B cell (primary cell): ENCODE measurements around the gene FAM168B. TPM values are rescaled to one million over a fixed set of nuclear protein-coding genes. Genes with fewer than 3 reads are reported as not detected.
A peak's percentile ranks its signal among the peaks of the same experiment; 100 is the strongest.

Source experiments
- ATAC-seq: fragments of 200-7000 bp; cut with Tn5 transposase; one replicate; pipeline ENCODE4 v1.10.0; 2021; ENCODE audit warnings: low read depth, mild to moderate bottlenecking, moderate number of reproducible peaks, moderate library complexity
- CTCF ChIA-PET: fragments of 350-600 bp; sonication (Branson Sonifier 250); formaldehyde crosslinking; loops from one replicate; lab custom pipeline; 2021; ENCODE audit warnings: antibody characterized with exemption, inconsistent platforms; lab: Charles Lee
- POLR2A ChIA-PET: fragments of 350-600 bp; sonication (Branson Sonifier 250); formaldehyde crosslinking; loops from one replicate; lab custom pipeline; 2021; ENCODE audit warnings: antibody characterized with exemption; lab: Charles Lee
- DNase-seq: peaks from one replicate; pipeline ENCODE4 v3.0.0; 2013
- H2AFZ ChIP-seq: 2 replicates; pipeline ENCODE4 v1.6.1; 2012; ENCODE audit warnings: mild to moderate bottlenecking, low read depth, low read length; ENCODE audit not compliant: insufficient read depth, poor library complexity, severe bottlenecking
- H3K27ac ChIP-seq, 2 donors: 1 replicate in 1 of 2; 2 replicates in 1 of 2; pipeline ENCODE4 v1.5.1; 2012 to 2013; ENCODE audit warnings: low read length in 2 of 2, mild to moderate bottlenecking in 2 of 2, moderate library complexity in 1 of 2
- H3K27me3 ChIP-seq, 4 experiments: fragments of 200-600 bp in 1 of 4; sonication (generic) in 1 of 4; replicated peaks in 1 of 4; 1 replicate in 2 of 4; 2 replicates in 2 of 4; pipeline versions ENCODE4 v1.6.1 to v1.7.0; 2013 to 2016; ENCODE audit warnings: low read length in 3 of 4, mild to moderate bottlenecking in 2 of 4, mixed read lengths in 1 of 4, moderate library complexity in 1 of 4; ENCODE audit not compliant: insufficient read depth in 4 of 4, control insufficient read depth in 3 of 4; ENCODE audit errors: control extremely low read depth in 1 of 4
- H3K36me3 ChIP-seq, 2 experiments: replicated peaks in 1 of 2; 1 replicate in 1 of 2; 2 replicates in 1 of 2; pipeline versions ENCODE4 v1.6.1 to v1.7.1; 2013; ENCODE audit warnings: low read length in 1 of 2; ENCODE audit not compliant: insufficient read depth in 2 of 2, control insufficient read depth in 1 of 2; ENCODE audit errors: control extremely low read depth in 1 of 2, extremely low read depth in 1 of 2
- H3K4me1 ChIP-seq, 2 donors: fragments of 200-600 bp in 1 of 2; sonication (generic) in 1 of 2; 1 replicate in 1 of 2; 2 replicates in 1 of 2; pipeline versions ENCODE4 v1.5.1 to v1.6.1; 2013 to 2017; ENCODE audit warnings: low read length in 2 of 2; ENCODE audit not compliant: control insufficient read depth in 2 of 2, insufficient read depth in 2 of 2
- H3K4me2 ChIP-seq: replicated peaks from 2 replicates; pipeline ENCODE3; 2012; ENCODE audit warnings: mild to moderate bottlenecking, low read depth, low read length; ENCODE audit not compliant: poor library complexity, severe bottlenecking
- H3K4me3 ChIP-seq, 5 experiments: fragments of 200-600 bp in 1 of 5; sonication (generic) in 1 of 5; 1 replicate in 3 of 5; 2 replicates in 2 of 5; pipeline versions ENCODE4 v1.5.1 to v1.7.0; 2011 to 2016; ENCODE audit warnings: low read length in 4 of 5, mild to moderate bottlenecking in 4 of 5, low read depth in 2 of 5, control low read depth in 1 of 5, moderate library complexity in 1 of 5; ENCODE audit not compliant: insufficient read depth in 1 of 5; ENCODE audit errors: control extremely low read depth in 1 of 5, extremely low read depth in 1 of 5
- H3K79me2 ChIP-seq: fragments of 200-600 bp; sonication (generic); one replicate; pipeline ENCODE4 v1.6.0; 2016; ENCODE audit warnings: low read length; ENCODE audit not compliant: control insufficient read depth, insufficient read depth
- H3K9ac ChIP-seq: fragments of 200-600 bp; sonication (generic); 2 replicates; pipeline ENCODE4 v1.6.1; 2017; ENCODE audit warnings: mild to moderate bottlenecking, low read length, moderate library complexity
- H3K9me3 ChIP-seq, 3 donors: one replicate each; pipeline versions ENCODE4 v1.6.1 to v1.7.1; 2013; ENCODE audit warnings: low read length in 2 of 3; ENCODE audit not compliant: control insufficient read depth in 2 of 3, insufficient read depth in 1 of 3; ENCODE audit errors: control extremely low read depth in 1 of 3
- H4K20me1 ChIP-seq: 2 replicates; pipeline ENCODE4 v1.6.0; 2012; ENCODE audit warnings: mild to moderate bottlenecking, low read length; ENCODE audit not compliant: insufficient read depth, control insufficient read depth, poor library complexity, severe bottlenecking
- H3K27ac Mint-ChIP-seq: one replicate; pipeline ENCODE4 v1.8.0; 2021; ENCODE audit warnings: mixed read lengths
- H3K27me3 Mint-ChIP-seq: one replicate; pipeline ENCODE4 v1.8.0; 2021; ENCODE audit warnings: mixed read lengths
- H3K4me1 Mint-ChIP-seq: one replicate; pipeline ENCODE4 v1.8.0; 2021; ENCODE audit warnings: mixed read lengths
- H3K4me3 Mint-ChIP-seq: one replicate; pipeline ENCODE4 v1.8.0; 2021; ENCODE audit warnings: mixed read lengths
- H3K9me3 Mint-ChIP-seq: one replicate; pipeline ENCODE4 v1.8.0; 2022; ENCODE audit warnings: mixed read lengths; ENCODE audit not compliant: insufficient read depth
- CTCF ChIP-seq: fragments of 200-600 bp; IDR thresholded peaks from one replicate; pipeline ENCODE4 v1.8.0; 2022; ENCODE audit warnings: antibody characterized with exemption, mild to moderate bottlenecking
- EZH2 ChIP-seq: IDR thresholded peaks from 2 replicates; pipeline ENCODE4 v1.6.1; 2012; ENCODE audit warnings: borderline replicate concordance, low read depth, mild to moderate bottlenecking, moderate library complexity, low read length; ENCODE audit not compliant: insufficient read depth, poor library complexity, severe bottlenecking
- whole genome bisulfite sequencing: methylation state at CpG from one replicate; pipeline ENCODE4 v1.1.5; 2013; ENCODE audit warnings: missing lambda C conversion rate; ENCODE audit not compliant: insufficient coverage; 5-methylcytosine and 5-hydroxymethylcytosine counted together
- intact Hi-C: fragments of 100-400 bp; cut with micrococcal nuclease; formaldehyde crosslinking; loops from one replicate; pipeline ENCODE4 v1.10.0; 2022
- polyA plus RNA-seq: library from polyadenylated mRNA; depleted of rRNA; stranded (reverse); fragments of >200 nt; gene quantifications from 2 replicates; pipeline ENCODE4 v1.2.3, GENCODE V29; 2012
- total RNA-seq, 2 donors: library from RNA; stranded (reverse); fragments of 120-200 nt in 1 of 2; gene quantifications; 1 replicate in 1 of 2; 2 replicates in 1 of 2; pipeline versions ENCODE4 v1.2.3 to v1.2.4, GENCODE V29; 2013 to 2022

FAM168B gene
- total and polyA plus RNA-seq, 2 donors (not counting 1 experiment from before 2014, with no cell fraction given) = 38.6 to 70.5 TPM

GRCh38 chr2:131039908-131040660 lies 53.2 kb downstream of the FAM168B start:
- Histone ChIP-seq H3K36me3 (no peaks in the 10 kb centered on the region), H4K20me1 (no peaks in the 10 kb centered on the region), H3K27ac (no peak overlapping the region), H3K9ac (no peak overlapping the region), H3K27me3 (peaks cover 0 to 36% (median 2%) of the 10 kb centered on the region in 4 experiments), H3K4me1 (peaks cover 7 to 8% of the 10 kb centered on the region in 2 donors), H2AFZ (no peak overlapping the region), H3K9me3 (no peaks in the 10 kb centered on the region), H3K4me2 (peak overlapping the region; percentile 54), H3K4me3 (no peak overlapping the region), H3K79me2 (no peaks in the 10 kb centered on the region)
- WGBS = 13% methylated on average over 75 of the region's 75 CpGs
- TF ChIP-seq EZH2 = no peak
- TF ChIP-seq CTCF = no peak
- no peaks in the 10 kb centered on the region for H3K9me3 Mint-ChIP-seq
- intact Hi-C loops = no loop called here
- ChIA-PET CTCF (no interaction called here), POLR2A (no interaction called here)
- no peak overlapping the region for H3K27ac Mint-ChIP-seq
- H3K4me3 Mint-ChIP-seq = peak overlapping the region; percentile 34
- H3K27me3 Mint-ChIP-seq = peaks cover 22% of the 10 kb centered on the region
- H3K4me1 Mint-ChIP-seq = peaks cover 10% of the 10 kb centered on the region
- ATAC-seq (no peak), DNase-seq (no peak)

GRCh38 chr2:131039535-131039907 lies 53.7 kb downstream of the FAM168B start:
- no peak overlapping the region for H3K27ac ChIP-seq
- no peaks in the 10 kb centered on the region for H4K20me1 ChIP-seq
- no peaks in the 10 kb centered on the region for H3K9me3 Mint-ChIP-seq
- no peaks in the 10 kb centered on the region for H3K9me3 ChIP-seq
- peak overlapping the region; percentile 54 for H3K4me2 ChIP-seq
- H3K4me3 ChIP-seq = no peak overlapping the region
- no peak overlapping the region for H3K9ac ChIP-seq
- peaks cover 10% of the 10 kb centered on the region for H3K4me1 Mint-ChIP-seq
- H3K36me3 ChIP-seq = no peaks in the 10 kb centered on the region
- 74% methylated on average over 23 of the region's 23 CpGs for WGBS
- intact Hi-C loops = no loop called here
- peaks cover 7 to 8% of the 10 kb centered on the region in 2 donors for H3K4me1 ChIP-seq
- no peak overlapping the region for H3K27ac Mint-ChIP-seq
- peaks cover 22% of the 10 kb centered on the region for H3K27me3 Mint-ChIP-seq
- H3K79me2 ChIP-seq = no peaks in the 10 kb centered on the region
- H3K4me3 Mint-ChIP-seq = no peak overlapping the region
- no peak for TF ChIP-seq EZH2
- TF ChIP-seq CTCF = no peak
- no peak for DNase-seq
- peaks cover 0 to 36% (median 2%) of the 10 kb centered on the region in 4 experiments for H3K27me3 ChIP-seq
- ATAC-seq = no peak
- H2AFZ ChIP-seq = no peak overlapping the region
- CTCF ChIA-PET = no interaction called here
- POLR2A ChIA-PET = no interaction called here
